ENCODE results near the gene INSYN2B.

DNA sequence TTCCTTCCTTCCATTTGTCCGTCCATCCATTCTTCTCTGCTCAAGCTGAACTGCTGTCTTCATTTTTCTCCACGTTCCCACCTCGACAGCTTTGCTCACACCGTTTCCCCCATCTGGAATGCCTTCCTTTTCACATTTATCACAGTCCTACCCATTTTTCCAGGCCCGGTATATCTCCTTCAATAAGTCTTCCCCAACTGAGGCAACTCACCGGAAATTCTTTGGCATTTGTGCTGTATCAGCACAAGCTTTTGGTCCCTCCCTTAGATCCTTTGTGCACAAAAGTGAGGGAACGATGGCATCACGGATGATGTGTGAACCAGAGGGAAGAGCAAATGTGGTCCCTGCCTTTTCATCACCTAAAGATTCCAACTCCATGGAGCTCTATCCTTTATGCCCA lies 45.6 kb upstream of the INSYN2B start:
- TF ChIP-seq, protein P1, sequence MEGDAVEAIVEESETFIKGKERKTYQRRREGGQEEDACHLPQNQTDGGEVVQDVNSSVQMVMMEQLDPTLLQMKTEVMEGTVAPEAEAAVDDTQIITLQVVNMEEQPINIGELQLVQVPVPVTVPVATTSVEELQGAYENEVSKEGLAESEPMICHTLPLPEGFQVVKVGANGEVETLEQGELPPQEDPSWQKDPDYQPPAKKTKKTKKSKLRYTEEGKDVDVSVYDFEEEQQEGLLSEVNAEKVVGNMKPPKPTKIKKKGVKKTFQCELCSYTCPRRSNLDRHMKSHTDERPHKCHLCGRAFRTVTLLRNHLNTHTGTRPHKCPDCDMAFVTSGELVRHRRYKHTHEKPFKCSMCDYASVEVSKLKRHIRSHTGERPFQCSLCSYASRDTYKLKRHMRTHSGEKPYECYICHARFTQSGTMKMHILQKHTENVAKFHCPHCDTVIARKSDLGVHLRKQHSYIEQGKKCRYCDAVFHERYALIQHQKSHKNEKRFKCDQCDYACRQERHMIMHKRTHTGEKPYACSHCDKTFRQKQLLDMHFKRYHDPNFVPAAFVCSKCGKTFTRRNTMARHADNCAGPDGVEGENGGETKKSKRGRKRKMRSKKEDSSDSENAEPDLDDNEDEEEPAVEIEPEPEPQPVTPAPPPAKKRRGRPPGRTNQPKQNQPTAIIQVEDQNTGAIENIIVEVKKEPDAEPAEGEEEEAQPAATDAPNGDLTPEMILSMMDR (IDR thresholded peaks at IDR 0.05; ENCODE audit: low read length), result no peak
- TF ChIP-seq EZH2 (IDR thresholded peaks at IDR 0.05; ENCODE audit: borderline replicate concordance, low read length), result no peak

Measured in OCI-LY1 (cell line).